Calu3 (cell line): Measurements from ENCODE around the gene SDC3. TPM values are rescaled to one million over a fixed set of nuclear protein-coding genes. Genes with fewer than 3 reads are reported as not detected.
"Not testable (repeated sequence)": the region's sequence is repeated elsewhere in the genome, so short reads cannot be mapped to it uniquely, and the experiment has no call there.

Source experiments
- BruUV-seq: library from RNA; stranded (reverse); fragments of 400-500 nt; replicated peaks from 2 replicates; lab custom pipeline; 2021; lab: Mats Ljungman, UMichigan
- CTCF ChIA-PET: fragments of 300-600 bp; sonication (Branson Sonifier 250); formaldehyde crosslinking; loops from one replicate; lab custom pipeline; 2022; ENCODE audit warnings: antibody characterized with exemption; lab: Charles Lee
- DNase-seq: peaks from one replicate; pipeline ENCODE4 v3.0.0; 2022
- H3K27ac Mint-ChIP-seq: one replicate; pipeline ENCODE4 v1.8.0; 2022; ENCODE audit warnings: mixed read lengths; ENCODE audit not compliant: unreplicated experiment
- H3K27me3 Mint-ChIP-seq: one replicate; pipeline ENCODE4 v1.8.0; 2022; ENCODE audit warnings: mixed read lengths; ENCODE audit not compliant: unreplicated experiment
- H3K36me3 Mint-ChIP-seq: one replicate; pipeline ENCODE4 v1.8.0; 2022; ENCODE audit warnings: mild to moderate bottlenecking, moderate library complexity, mixed read lengths; ENCODE audit not compliant: insufficient read depth, unreplicated experiment
- H3K4me1 Mint-ChIP-seq: one replicate; pipeline ENCODE4 v1.8.0; 2022; ENCODE audit warnings: mild to moderate bottlenecking, low read depth, mixed read lengths; ENCODE audit not compliant: unreplicated experiment
- H3K4me3 Mint-ChIP-seq: one replicate; pipeline ENCODE4 v1.8.0; 2022; ENCODE audit warnings: mild to moderate bottlenecking, low read depth, moderate library complexity, mixed read lengths; ENCODE audit not compliant: unreplicated experiment
- H3K9me3 Mint-ChIP-seq: one replicate; pipeline ENCODE4 v1.8.0; 2022; ENCODE audit warnings: low read depth, mixed read lengths; ENCODE audit not compliant: unreplicated experiment
- intact Hi-C: fragments of 100-400 bp; cut with micrococcal nuclease; formaldehyde crosslinking; loops from one replicate; pipeline ENCODE4 v1.10.0; 2022; ENCODE audit not compliant: unreplicated experiment
- total RNA-seq: library from RNA; stranded (reverse); gene quantifications from 2 replicates; pipeline ENCODE4 v1.2.3, GENCODE V29; 2022
- TF ChIP-seq, protein P1 (sequence below): fragments of 200-600 bp; IDR thresholded peaks from one replicate; pipeline ENCODE4 v1.8.0; 2022; ENCODE audit warnings: antibody characterized with exemption; ENCODE audit not compliant: unreplicated experiment

SDC3 gene
- total RNA-seq, 1 experiment from 2014 or later: 15.0 TPM

DNA sequence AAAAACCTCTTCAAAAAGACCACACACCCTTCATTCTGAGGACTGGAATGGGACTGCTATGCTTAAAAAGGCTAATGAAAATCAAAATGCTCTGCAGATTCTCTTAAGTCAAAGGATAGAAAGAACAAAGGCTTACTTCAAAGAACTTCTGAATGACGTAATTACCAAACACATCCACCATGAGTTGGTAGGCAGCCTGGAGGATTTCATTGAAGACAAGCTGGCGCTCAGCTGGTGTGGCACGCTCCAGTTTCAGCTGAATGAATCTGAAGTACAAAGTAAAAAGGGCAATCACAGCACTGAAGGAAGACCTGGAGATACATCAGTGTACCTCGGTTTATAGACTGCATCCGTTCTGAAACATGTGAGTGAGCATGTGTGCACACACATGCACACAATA lies 43.5 kb upstream of the SDC3 start:
- intact Hi-C loops: no loop called here
- H3K27ac Mint-ChIP-seq: no peak overlapping the region
- no peaks in the 10 kb centered on the region for H3K27me3 Mint-ChIP-seq
- DNase-seq: no peak
- BruUV-seq: no TSS peak
- no peak overlapping the region for H3K4me3 Mint-ChIP-seq
- no peaks in the 10 kb centered on the region for H3K9me3 Mint-ChIP-seq
- H3K36me3 Mint-ChIP-seq: peaks cover 87% of the 10 kb centered on the region
- TF ChIP-seq, protein P1, sequence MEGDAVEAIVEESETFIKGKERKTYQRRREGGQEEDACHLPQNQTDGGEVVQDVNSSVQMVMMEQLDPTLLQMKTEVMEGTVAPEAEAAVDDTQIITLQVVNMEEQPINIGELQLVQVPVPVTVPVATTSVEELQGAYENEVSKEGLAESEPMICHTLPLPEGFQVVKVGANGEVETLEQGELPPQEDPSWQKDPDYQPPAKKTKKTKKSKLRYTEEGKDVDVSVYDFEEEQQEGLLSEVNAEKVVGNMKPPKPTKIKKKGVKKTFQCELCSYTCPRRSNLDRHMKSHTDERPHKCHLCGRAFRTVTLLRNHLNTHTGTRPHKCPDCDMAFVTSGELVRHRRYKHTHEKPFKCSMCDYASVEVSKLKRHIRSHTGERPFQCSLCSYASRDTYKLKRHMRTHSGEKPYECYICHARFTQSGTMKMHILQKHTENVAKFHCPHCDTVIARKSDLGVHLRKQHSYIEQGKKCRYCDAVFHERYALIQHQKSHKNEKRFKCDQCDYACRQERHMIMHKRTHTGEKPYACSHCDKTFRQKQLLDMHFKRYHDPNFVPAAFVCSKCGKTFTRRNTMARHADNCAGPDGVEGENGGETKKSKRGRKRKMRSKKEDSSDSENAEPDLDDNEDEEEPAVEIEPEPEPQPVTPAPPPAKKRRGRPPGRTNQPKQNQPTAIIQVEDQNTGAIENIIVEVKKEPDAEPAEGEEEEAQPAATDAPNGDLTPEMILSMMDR: no peak
- CTCF ChIA-PET: no interaction called here
- no peaks in the 10 kb centered on the region for H3K4me1 Mint-ChIP-seq

DNA sequence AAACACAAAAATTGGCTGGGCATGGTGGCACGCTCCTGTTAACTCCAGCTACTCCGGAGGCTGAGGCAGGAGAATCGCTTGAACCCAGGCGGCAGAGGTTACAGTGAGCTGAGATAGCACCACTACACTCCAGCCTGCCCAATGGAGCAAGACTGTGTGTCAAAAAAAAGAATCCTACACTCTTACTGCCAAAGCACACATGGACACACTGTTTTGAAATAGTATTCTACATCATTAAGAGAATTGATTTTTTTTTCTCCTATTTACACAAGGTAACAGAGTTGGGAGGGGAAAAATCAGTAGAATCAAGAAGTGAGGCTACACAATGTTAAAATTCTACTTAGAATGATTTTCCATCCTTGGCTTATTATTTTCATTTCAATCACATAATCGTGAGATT lies 42.1 kb upstream of the SDC3 start:
- H3K4me3 Mint-ChIP-seq: no peak overlapping the region
- CTCF ChIA-PET: interaction anchor here (0.7 kb wide), 1 partner anchor 94 kb away, joined by 3 read pairs; no protein-coding TSS in a partner anchor
- H3K27ac Mint-ChIP-seq: no peak overlapping the region
- H3K4me1 Mint-ChIP-seq: no peaks in the 10 kb centered on the region
- no peaks in the 10 kb centered on the region for H3K27me3 Mint-ChIP-seq
- BruUV-seq: no TSS peak
- DNase-seq: no peak
- H3K9me3 Mint-ChIP-seq: no peaks in the 10 kb centered on the region
- intact Hi-C loops: no loop called here
- peaks cover 92% of the 10 kb centered on the region for H3K36me3 Mint-ChIP-seq
- TF ChIP-seq, protein P1: no peak

DNA sequence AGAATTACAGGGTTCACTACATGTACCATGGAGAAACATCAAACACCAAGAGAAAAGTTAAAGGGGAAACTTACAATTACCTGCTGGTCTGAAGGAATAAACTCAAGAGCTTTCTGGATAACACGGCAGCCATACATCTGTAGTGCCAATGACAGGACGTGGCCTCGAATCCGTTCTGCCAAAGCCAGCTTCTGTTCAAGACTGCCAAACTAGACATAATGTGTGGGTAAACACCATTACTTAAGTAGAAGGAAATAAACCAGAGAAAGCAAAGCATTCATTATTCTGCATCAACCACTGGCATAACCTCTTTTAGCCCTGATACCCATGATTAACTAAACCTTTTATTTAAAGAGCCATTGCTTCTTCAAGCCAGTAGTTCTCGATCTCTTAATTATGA lies 41.5 kb upstream of the SDC3 start:
- TF ChIP-seq, protein P1: no peak
- no peak for DNase-seq
- CTCF ChIA-PET: no interaction called here
- intact Hi-C loops: no loop called here
- Mint-ChIP-seq H3K36me3 (peaks cover 94% of the 10 kb centered on the region), H3K9me3 (no peaks in the 10 kb centered on the region), H3K4me1 (no peaks in the 10 kb centered on the region), H3K27me3 (no peaks in the 10 kb centered on the region), H3K4me3 (no peak overlapping the region), H3K27ac (no peak overlapping the region)
- no TSS peak for BruUV-seq

DNA sequence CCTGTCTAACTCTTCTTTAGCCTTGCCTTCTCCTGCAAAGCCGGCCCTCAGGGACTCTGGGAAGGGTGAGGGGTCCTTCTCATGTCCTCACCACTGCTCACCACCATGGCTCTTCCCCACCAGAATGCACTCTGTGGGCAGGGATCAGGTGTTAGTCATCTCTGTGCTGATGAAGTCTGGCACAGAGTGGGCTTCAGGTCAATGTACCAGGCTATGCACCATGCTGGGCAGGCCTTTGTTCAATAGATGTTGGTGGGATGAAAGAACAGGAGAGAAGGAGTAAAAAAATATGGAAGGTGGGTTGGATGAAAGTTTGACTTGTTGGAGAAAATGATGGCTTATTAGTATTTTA lies 40.9 kb upstream of the SDC3 start:
- H3K27ac Mint-ChIP-seq, H3K4me1 Mint-ChIP-seq, H3K4me3 Mint-ChIP-seq, DNase-seq, CTCF ChIA-PET, intact Hi-C loops, H3K27me3 Mint-ChIP-seq, BruUV-seq, H3K9me3 Mint-ChIP-seq: not testable (repeated sequence)
- peaks cover 91% of the 10 kb centered on the region for H3K36me3 Mint-ChIP-seq

DNA sequence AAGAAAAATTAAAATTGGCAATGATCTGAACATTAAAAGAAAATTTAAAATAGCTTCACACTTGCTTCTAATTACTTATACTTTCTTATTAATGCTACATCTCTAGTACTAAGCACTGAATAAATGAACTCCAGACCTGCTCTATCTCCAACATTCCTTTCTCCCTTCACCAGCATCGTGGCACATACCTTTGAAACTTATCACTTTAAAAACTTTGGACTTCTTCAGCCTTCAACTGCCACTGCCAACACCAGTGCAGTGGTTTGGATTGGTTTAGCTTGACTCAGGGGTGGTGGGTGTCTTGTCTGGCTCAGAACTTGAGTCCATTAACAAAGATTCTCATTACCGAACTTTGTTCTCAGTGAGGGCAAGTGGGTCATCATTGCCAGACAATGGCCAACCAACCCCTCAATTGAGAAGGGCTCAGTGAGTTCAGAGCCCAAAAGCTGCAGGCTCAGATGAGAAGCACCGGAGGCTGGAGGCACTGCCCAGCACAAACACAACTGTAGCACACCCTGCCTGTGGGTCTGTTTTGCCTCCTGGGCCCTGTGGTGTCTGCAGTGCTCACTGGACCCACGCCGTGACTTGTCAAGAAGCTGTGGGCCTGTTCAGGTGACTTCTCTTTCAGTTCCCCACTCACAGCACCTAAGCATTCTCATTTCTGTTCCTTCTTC lies 40.4 kb upstream of the SDC3 start:
- H3K4me1 Mint-ChIP-seq, H3K27me3 Mint-ChIP-seq, intact Hi-C loops, H3K27ac Mint-ChIP-seq, H3K4me3 Mint-ChIP-seq, CTCF ChIA-PET, BruUV-seq, H3K9me3 Mint-ChIP-seq, DNase-seq: not testable (repeated sequence)
- peaks cover 91% of the 10 kb centered on the region for H3K36me3 Mint-ChIP-seq
